ENCODE results near the gene RNPEP.
"Not testable (repeated sequence)": the region's sequence is repeated elsewhere in the genome, so short reads cannot be mapped to it uniquely, and the experiment has no call there.

The RNPEP gene

GRCh38 chr1:201958348-201958747 is 24.1 kb upstream of the RNPEP start:
- no peak for DNase-seq (ENCODE audit: low read depth in 2 of 2)

- not testable (repeated sequence) for DNase-seq (ENCODE audit: low read depth in 2 of 2)
Measured at GRCh38 chr1:201962382-201962781, 20.1 kb upstream of the RNPEP start.

- no peak for DNase-seq (ENCODE audit: low read depth in 2 of 2)
Measured at GRCh38 chr1:201964261-201964660, 18.2 kb upstream of the RNPEP start.

DNA sequence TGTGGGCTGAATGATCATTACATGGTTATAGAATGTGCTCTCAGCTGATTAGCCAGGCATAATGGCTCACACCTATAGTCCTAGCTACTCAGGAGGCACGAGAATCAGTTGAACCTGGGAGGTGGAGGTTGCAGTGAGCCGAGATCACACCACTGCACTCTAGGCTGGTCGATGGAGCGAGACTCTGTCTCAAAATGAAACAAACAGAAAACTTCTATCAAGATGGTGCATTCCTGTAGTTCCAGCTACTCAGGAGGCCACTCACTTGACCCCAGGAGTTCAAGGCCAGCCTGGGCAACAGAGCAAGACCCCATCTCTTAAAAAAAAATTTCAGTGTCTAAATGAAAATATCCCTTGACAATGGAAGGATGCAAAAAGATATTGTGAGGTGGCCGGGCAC is 16.3 kb upstream of the RNPEP start:
- DNase-seq (ENCODE audit: low read depth in 2 of 2), result no peak

GRCh38 chr1:201968202-201968925 is 14.1 kb upstream of the RNPEP start:
- DNase-seq (ENCODE audit: low read depth in 2 of 2), result no peak

DNA sequence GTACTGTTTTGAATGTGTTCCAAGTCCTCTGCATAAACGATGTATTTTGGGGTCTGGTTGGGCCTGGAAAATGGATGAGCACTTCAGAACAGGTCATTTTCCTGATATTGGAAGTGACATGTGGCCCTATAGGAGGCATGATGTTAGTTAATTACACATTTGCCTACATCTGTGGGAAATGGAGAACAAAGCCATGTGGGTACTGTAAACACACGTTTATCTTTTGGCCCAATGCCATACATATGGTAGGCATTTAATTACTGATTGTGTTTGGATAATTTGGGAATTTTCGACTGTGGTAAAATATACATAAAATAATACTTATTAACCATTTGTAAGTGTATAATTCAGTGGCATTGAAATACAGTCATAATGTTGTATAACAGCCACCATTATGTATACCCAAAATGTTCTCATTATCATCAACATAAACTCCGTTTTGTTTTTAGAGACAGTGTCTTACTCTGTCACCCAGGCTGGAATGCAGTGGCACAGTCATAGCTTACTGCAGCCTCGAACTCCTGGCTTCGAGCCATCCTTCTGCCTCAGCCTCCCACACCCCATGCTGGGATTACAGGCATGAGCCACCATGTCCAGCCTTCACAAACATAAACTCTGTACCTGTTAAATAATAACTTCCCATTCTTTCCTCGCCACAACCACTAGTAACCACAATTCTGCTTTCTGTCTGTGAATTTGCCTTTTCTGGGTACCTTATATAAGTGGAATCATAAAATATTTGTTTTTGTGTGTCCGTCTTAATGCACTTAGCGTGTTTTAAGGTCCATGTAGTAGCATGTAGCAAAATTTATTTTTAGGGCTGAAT is 11.9 kb upstream of the RNPEP start:
- DNase-seq (ENCODE audit: low read depth in 2 of 2), result no peak

GRCh38 chr1:201982082-201982622 is 296 bp upstream of the RNPEP start:
- peak; percentile 12 to 62 for DNase-seq (ENCODE audit: low read depth in 2 of 2)

DNA sequence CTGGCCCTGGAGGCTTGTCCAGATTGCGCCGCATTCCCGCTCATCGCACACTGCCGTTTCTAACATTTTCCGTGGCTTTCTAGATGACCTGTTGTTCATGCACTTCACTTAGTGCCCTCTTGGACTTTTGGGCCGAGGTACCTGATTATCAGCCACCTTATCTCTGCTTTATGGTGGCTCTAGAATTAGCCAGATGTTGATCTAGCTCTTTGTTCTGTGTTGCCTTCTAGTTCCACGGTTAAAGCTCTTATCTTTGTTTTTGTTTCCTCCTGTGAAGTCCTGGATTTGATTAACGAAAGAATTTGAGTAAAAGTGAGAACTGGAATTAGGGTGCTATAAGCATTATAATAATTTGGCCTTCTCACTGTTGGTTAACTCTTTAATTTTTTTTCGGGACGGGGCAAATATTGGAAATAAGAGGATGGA is 945 bp downstream of the RNPEP start:
- no peak for DNase-seq (ENCODE audit: low read depth in 2 of 2)

- no peak for DNase-seq (ENCODE audit: low read depth in 2 of 2)
Measured at GRCh38 chr1:201984446-201984845, 2.0 kb downstream of the RNPEP start.

DNA sequence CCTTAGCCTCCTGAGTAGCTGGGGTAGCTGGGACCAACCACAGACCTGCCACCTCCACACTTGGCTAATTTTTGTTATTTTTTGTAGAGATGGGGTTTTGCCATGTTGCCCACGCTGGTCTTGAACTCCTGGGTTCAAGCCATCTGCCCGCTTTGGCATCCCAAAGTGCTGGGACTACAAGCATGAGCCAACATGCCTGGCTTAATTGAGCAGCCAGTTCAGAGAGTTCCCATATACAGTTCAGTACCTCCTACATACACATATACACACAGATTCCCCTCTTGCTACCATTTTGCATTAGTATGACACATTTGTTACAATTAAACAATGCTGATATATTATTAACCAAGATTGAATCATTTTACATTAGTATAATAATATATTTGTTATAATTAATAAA is 2.9 kb downstream of the RNPEP start:
- DNase-seq (ENCODE audit: low read depth in 2 of 2), result no peak

- DNase-seq (ENCODE audit: low read depth in 2 of 2), result no peak
Measured at GRCh38 chr1:201988601-201989000, 6.2 kb downstream of the RNPEP start.

DNA sequence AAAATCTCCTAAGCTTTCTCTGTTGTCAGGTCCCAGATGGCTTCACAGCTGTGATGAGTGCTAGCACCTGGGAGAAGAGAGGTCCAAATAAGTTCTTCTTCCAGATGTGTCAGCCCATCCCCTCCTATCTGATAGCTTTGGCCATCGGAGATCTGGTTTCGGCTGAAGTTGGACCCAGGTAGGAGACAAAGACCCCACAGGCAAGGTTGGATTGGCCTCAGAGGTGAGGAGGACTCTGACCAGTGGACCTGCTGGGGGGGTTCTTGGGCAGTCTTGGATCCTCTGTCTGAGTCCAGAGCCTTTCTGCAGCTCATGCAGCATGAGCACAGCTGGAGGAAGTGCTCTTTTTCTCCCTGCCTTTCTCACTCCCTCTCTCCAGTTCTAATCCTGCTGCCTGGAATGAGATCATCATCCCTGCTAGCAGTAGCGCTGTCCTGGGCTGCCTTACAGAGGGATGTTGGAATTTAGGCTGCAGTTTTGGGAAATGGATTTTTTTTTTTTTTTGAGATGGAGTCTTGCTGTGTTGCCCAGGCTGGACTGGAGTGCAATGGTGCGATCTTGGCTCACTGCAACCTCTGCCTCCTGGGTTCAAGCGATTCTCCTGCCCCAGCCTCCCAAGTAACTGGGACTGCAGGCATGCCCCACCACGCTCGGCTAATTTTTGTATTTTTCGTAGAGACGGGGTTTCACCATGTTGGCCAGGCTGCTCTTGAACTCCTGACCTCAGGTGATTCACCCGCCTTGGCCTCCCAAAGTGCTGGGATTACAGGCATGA is 7.1 kb downstream of the RNPEP start:
- no peak for DNase-seq (ENCODE audit: low read depth in 2 of 2)

DNA sequence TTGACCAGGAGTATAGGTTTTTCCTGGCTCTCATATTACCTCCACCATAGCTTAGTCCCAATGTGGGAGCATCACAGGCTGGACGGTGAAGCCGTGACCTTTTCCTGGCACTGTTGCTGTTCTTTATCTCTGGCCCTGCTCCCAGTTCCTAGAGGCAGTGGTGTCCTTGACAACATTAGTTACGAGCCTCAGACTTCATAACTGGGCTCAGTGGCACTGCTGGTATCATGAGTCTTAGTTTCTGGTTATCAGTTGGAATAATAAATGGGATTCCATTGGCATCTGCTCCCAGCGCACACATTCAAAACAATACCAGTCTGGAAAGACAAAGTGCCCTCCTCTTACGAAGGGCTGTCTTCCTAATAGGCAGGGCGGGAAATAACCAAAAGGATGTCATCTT is 8.0 kb downstream of the RNPEP start:
- DNase-seq (ENCODE audit: low read depth in 2 of 2), result no peak

GRCh38 chr1:201999625-202000238 is 17.3 kb downstream of the RNPEP start:
- DNase-seq (ENCODE audit: low read depth in 2 of 2), result no peak

GRCh38 chr1:202002507-202002906 is 20.1 kb downstream of the RNPEP start:
- no peak for DNase-seq (ENCODE audit: low read depth in 2 of 2)

GRCh38 chr1:202004711-202005110 is 22.3 kb downstream of the RNPEP start:
- no peak for DNase-seq (ENCODE audit: low read depth in 2 of 2)

DNA sequence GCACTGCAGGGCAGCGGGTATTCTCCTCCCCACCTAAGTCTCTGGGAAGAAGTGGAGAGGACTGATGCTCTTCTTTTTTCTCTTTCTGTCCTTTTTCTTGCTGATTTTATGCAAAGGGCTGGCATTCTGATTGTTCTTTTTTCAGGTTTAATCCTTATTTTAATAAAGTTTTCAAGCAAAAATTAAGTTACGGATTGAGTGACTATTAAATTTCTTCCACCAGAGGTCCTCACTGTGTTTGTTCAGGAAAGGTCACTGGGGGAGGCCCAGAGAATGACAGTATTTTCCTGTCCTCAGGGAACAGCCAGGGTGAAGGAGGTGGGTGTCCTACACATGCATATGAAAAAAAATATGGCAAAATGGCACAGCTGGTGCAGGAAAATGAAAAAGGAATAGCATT is 23.5 kb downstream of the RNPEP start:
- DNase-seq (ENCODE audit: low read depth in 2 of 2), result no peak

- DNase-seq (ENCODE audit: low read depth in 2 of 2), result no peak
Measured at GRCh38 chr1:202007304-202007703, 24.9 kb downstream of the RNPEP start.

GRCh38 chr1:202007805-202008489 is 25.5 kb downstream of the RNPEP start:
- no peak for DNase-seq (ENCODE audit: low read depth in 2 of 2)

DNA sequence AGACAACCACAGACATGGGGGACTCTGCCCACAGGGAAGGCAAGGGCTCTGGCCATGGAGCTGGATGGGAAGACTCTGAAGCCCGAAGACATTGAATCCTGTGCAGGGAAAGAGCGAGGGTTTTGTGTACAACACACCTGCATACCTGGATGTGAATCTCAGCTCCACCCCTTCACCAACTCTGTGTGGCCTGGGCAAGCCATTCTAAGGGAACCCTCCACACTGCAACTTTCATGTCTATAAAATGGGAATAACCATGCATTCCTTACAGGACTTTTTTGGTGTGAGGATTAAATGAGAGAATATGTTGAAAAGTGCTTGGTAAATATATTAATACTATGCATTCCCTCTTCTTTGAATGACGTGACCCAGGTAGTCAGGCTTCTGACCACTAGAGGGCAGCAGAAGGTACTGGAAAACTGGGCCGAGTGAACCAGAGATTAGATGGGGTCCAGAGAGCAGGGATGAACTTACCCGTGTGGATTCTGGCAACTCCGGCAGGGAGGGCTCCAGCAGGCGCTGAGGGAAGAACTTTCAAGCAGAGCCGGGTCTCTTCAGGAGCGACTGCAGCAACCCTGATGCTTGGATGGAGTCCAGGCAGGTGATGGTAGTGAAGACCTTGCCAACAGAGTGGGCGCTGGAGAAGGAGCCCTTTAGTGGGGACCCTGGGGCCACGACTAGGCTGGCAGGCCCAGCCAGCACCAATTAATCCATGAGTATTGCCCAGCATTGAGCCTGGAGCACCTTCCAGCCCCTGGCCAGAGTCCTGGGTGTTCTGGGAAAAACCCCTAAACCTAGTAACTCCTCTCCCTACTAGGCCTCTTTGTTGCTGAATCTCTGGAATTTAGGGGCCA is 27.1 kb downstream of the RNPEP start:
- DNase-seq (ENCODE audit: low read depth in 2 of 2), result peak; percentile 11 to 31

All from stimulated activated CD8-positive, alpha-beta memory T cell treated with anti-CD3 and anti-CD28 coated beads, Interleukin-7, amount 100 ng/mL, for 4 hours (primary cell).